Osteocyte (in vitro differentiated cells): ENCODE results near the gene WDR4. TPM values are rescaled to one million over a fixed set of nuclear protein-coding genes. Genes with fewer than 3 reads are reported as not detected.

Experiments
- DNase-seq: peaks from one replicate; pipeline ENCODE4 v3.0.0; 2021; ENCODE audit warnings: mixed read lengths; ENCODE audit not compliant: unreplicated experiment; ENCODE audit errors: extremely low spot score
- H3K27ac Mint-ChIP-seq: one replicate; pipeline ENCODE4 v1.8.0; 2021; ENCODE audit warnings: mild to moderate bottlenecking, mixed read lengths; ENCODE audit not compliant: unreplicated experiment
- H3K27me3 Mint-ChIP-seq: one replicate; pipeline ENCODE4 v1.8.0; 2021; ENCODE audit warnings: mixed read lengths; ENCODE audit not compliant: unreplicated experiment
- H3K36me3 Mint-ChIP-seq: one replicate; pipeline ENCODE4 v1.8.0; 2021; ENCODE audit warnings: mixed read lengths; ENCODE audit not compliant: unreplicated experiment
- H3K4me1 Mint-ChIP-seq: one replicate; pipeline ENCODE4 v1.8.0; 2021; ENCODE audit warnings: mixed read lengths; ENCODE audit not compliant: unreplicated experiment
- H3K4me3 Mint-ChIP-seq: one replicate; pipeline ENCODE4 v1.8.0; 2021; ENCODE audit warnings: mild to moderate bottlenecking, moderate library complexity, mixed read lengths; ENCODE audit not compliant: unreplicated experiment
- H3K9me3 Mint-ChIP-seq: one replicate; pipeline ENCODE4 v1.8.0; 2021; ENCODE audit warnings: mixed read lengths; ENCODE audit not compliant: unreplicated experiment
- total RNA-seq: library from RNA; stranded (reverse); gene quantifications from 2 replicates; pipeline ENCODE4 v1.2.1, GENCODE V29; 2021
- TF ChIP-seq, protein P1 (sequence below): fragments of 200-600 bp; sonication (generic); IDR thresholded peaks from 2 replicates; pipeline ENCODE4 v1.5.0; 2021; ENCODE audit warnings: antibody characterized with exemption, mild to moderate bottlenecking, moderate library complexity

WDR4 gene
- total RNA-seq, 1 donor from 2014 or later: 15.7 TPM

DNA sequence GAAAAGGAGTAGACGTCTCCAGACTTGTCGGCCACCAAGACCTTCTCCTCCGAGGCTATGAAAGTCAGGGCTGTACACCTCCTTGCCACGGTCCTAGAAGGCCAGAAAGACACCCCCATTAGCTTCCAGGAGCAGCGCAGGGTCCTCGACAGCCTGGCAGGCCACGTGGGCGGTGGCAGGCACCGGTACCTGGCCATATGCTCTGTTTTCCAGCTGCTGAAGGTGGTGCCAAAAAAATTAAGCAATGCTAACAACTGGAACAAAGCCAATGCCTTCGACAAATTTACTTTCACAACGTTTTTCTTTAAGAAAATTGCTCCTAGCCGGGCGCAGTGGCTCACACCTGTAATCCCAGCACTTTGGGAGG lies 15.9 kb downstream of the WDR4 start:
- Mint-ChIP-seq H3K9me3 (no peaks in the 10 kb centered on the region), H3K4me3 (no peak overlapping the region), H3K27me3 (no peaks in the 10 kb centered on the region), H3K36me3 (peaks cover 27% of the 10 kb centered on the region), H3K4me1 (peaks cover 6% of the 10 kb centered on the region), H3K27ac (no peak overlapping the region)
- TF ChIP-seq, protein P1, sequence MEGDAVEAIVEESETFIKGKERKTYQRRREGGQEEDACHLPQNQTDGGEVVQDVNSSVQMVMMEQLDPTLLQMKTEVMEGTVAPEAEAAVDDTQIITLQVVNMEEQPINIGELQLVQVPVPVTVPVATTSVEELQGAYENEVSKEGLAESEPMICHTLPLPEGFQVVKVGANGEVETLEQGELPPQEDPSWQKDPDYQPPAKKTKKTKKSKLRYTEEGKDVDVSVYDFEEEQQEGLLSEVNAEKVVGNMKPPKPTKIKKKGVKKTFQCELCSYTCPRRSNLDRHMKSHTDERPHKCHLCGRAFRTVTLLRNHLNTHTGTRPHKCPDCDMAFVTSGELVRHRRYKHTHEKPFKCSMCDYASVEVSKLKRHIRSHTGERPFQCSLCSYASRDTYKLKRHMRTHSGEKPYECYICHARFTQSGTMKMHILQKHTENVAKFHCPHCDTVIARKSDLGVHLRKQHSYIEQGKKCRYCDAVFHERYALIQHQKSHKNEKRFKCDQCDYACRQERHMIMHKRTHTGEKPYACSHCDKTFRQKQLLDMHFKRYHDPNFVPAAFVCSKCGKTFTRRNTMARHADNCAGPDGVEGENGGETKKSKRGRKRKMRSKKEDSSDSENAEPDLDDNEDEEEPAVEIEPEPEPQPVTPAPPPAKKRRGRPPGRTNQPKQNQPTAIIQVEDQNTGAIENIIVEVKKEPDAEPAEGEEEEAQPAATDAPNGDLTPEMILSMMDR: no peak
- no peak for DNase-seq

- H3K4me1 Mint-ChIP-seq: peaks cover 6% of the 10 kb centered on the region
- H3K9me3 Mint-ChIP-seq: no peaks in the 10 kb centered on the region
- no peak for DNase-seq
- TF ChIP-seq, protein P1: no peak
- H3K36me3 Mint-ChIP-seq: peaks cover 25% of the 10 kb centered on the region
- no peaks in the 10 kb centered on the region for H3K27me3 Mint-ChIP-seq
- H3K4me3 Mint-ChIP-seq: no peak overlapping the region
- H3K27ac Mint-ChIP-seq: no peak overlapping the region
Observed at GRCh38 chr21:42862774-42863503, 16.4 kb downstream of the WDR4 start.

- TF ChIP-seq, protein P1: no peak
- Mint-ChIP-seq H3K36me3 (peaks cover 31% of the 10 kb centered on the region), H3K4me1 (peaks cover 6% of the 10 kb centered on the region), H3K27me3 (no peaks in the 10 kb centered on the region), H3K27ac (no peak overlapping the region), H3K4me3 (no peak overlapping the region), H3K9me3 (no peaks in the 10 kb centered on the region)
- no peak for DNase-seq
Observed at GRCh38 chr21:42861848-42862400, 17.4 kb downstream of the WDR4 start.

DNA sequence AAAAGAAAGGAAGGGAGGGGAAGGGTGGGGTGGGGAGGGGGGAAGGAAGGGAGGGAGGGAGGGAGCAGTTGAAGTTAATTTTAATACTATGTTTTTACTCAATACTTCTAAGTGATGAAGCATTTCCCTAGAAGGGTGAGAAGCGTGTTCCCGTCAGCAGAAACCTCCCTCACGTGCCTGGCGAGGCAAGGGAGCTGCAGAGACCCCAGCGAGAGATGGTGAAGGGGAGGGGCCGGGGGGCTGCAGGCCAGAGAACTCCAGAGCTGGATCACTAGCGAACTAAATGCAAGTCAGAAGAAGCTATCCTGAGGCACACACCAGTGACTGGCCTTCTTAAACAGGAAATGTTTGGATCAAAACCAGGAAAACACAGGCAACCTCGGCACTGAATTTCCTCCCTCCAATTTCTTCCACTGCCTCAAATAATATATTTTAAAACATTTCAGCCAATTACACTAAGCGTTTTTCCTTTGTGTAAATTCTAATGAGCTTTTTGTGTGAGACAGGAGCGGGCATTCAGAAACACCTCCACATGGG lies 18.0 kb downstream of the WDR4 start:
- DNase-seq: no peak
- Mint-ChIP-seq H3K9me3 (no peaks in the 10 kb centered on the region), H3K4me3 (no peak overlapping the region), H3K27me3 (no peaks in the 10 kb centered on the region), H3K27ac (no peak overlapping the region), H3K36me3 (peaks cover 31% of the 10 kb centered on the region), H3K4me1 (peaks cover 6% of the 10 kb centered on the region)
- TF ChIP-seq, protein P1: no peak

GRCh38 chr21:42860345-42860744 lies 19.0 kb downstream of the WDR4 start:
- H3K4me1 Mint-ChIP-seq: no peaks in the 10 kb centered on the region
- peaks cover 32% of the 10 kb centered on the region for H3K36me3 Mint-ChIP-seq
- H3K27ac Mint-ChIP-seq: no peak overlapping the region
- TF ChIP-seq, protein P1: no peak
- no peaks in the 10 kb centered on the region for H3K9me3 Mint-ChIP-seq
- DNase-seq: no peak
- H3K4me3 Mint-ChIP-seq: no peak overlapping the region
- no peaks in the 10 kb centered on the region for H3K27me3 Mint-ChIP-seq
